ENCODE measurements around the gene ACTL9. TPM values are rescaled to one million over a fixed set of nuclear protein-coding genes. Genes with fewer than 3 reads are reported as not detected.

Gene ACTL9
- polyA plus RNA-seq, 3 donors = not detected

- WGBS, 3 donors = 62 to 83% (median 76%) methylated on average over 7 of the region's 7 CpGs
Measured at GRCh38 chr19:8659905-8660304, 38.7 kb downstream of the ACTL9 start.

GRCh38 chr19:8657869-8658268 lies 40.7 kb downstream of the ACTL9 start:
- no peak overlapping the region for H3K27ac ChIP-seq (ENCODE audit: low read depth, low read length)
- 71 to 90% (median 79%) methylated on average over 5 of the region's 5 CpGs for WGBS, 3 donors

More at GRCh38 chr19:8659905-8660304, 38.7 kb downstream of the ACTL9 start:
- no peak overlapping the region for H3K27ac ChIP-seq (ENCODE audit: low read depth, low read length)

- 62 to 67% (median 65%) methylated on average over 12 of the region's 12 CpGs for WGBS, 3 donors
- H3K27ac ChIP-seq (ENCODE audit: low read depth, low read length) = no peak overlapping the region
Measured at GRCh38 chr19:8655340-8655709, 43.3 kb downstream of the ACTL9 start.

- WGBS, 3 donors = 5 to 7% (median 7%) methylated on average over 15 of the region's 15 CpGs
- H3K27ac ChIP-seq (ENCODE audit: low read depth, low read length) = no peak overlapping the region
Measured at GRCh38 chr19:8654591-8655339, 43.8 kb downstream of the ACTL9 start.

- H3K27ac ChIP-seq (ENCODE audit: low read depth, low read length) = no peak overlapping the region
- 52 to 68% (median 52%) methylated on average over 6 of the region's 6 CpGs for WGBS, 3 donors
Measured at GRCh38 chr19:8648240-8648639, 50.4 kb downstream of the ACTL9 start.

Other genes starting within 250 kb of the ACTL9 start
- 1 to 10 TPM in 2 of 3 donors, under 1 TPM in 1; 0.32 to 3.4 (median 1.0) TPM for gene PRAM1, start 196.2 kb downstream of the ACTL9 start, polyA plus RNA-seq
- gene ZNF414, start 184.6 kb downstream of the ACTL9 start, polyA plus RNA-seq = 10 to 100 TPM in 2 of 3 donors, 1 to 10 TPM in 1; 9.2 to 27.3 (median 13.9) TPM
- gene MYO1F, start 121.4 kb downstream of the ACTL9 start, polyA plus RNA-seq = 10 to 100 TPM in 2 of 3 donors, 1 to 10 TPM in 1; 2.0 to 21.3 (median 18.9) TPM
- 10 to 100 TPM; 11.0 to 29.6 (median 21.5) TPM for gene ADAMTS10, start 88.1 kb downstream of the ACTL9 start, polyA plus RNA-seq
- not detected for gene NFILZ, start 68.2 kb downstream of the ACTL9 start, polyA plus RNA-seq
- gene OR2Z1, start 22.8 kb upstream of the ACTL9 start, polyA plus RNA-seq = not detected
- gene ZNF558, start 133.5 kb upstream of the ACTL9 start, polyA plus RNA-seq = 10 to 100 TPM in 2 of 3 donors, 1 to 10 TPM in 1; 8.7 to 13.4 (median 11.8) TPM
- under 1 TPM in 2 of 3 donors, not detected in 1; 0.17 to 0.67 TPM for gene MBD3L1, start 133.6 kb upstream of the ACTL9 start, polyA plus RNA-seq

All from adipose tissue (tissue), 3 donors.